ENCODE data around the gene FCN3.
"Not testable (repeated sequence)": the region's sequence is repeated elsewhere in the genome, so short reads cannot be mapped to it uniquely, and the experiment has no call there.

The FCN3 gene

DNA sequence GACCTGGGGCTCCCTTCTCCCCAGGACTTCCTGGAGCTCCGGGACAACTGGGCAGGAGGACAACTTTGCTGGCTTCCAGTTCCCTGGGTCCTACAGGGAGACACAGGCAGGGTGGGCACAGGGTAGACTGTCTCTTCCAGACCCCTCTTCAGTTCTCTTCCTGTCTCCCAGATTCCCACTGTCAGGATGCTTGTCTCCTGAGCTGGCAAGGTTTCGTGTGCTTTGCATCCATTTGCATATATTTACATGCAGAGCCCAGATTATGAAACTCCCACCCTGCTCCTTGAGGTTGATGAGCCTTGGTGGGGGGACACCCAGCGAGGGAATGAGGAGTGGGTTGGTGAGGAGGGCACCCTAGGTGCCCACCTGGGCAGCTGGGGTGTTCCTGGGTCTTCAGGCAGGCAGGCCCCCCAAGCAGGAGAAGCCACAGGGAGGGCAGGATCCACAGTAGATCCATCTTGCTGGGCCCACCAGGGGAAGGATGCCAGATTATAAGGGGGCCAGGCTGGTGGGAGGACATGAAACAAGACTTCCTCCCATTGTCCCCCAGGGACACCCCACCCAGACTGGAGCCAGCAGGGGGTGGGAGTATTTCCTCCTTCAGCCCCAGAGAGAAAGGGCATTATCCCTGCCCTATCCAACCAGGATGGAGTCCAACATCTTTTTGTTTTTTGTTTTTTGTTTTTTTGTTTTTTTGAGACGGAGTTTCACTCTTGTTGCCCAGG, at the start of gene FCN3:
Gene FCN3, minus strand, starts transcription at position 463 of the 725 bp plus-strand sequence. Its CDS starts 6 bp downstream, at position 457.
- DNase-seq = no peak

DNA sequence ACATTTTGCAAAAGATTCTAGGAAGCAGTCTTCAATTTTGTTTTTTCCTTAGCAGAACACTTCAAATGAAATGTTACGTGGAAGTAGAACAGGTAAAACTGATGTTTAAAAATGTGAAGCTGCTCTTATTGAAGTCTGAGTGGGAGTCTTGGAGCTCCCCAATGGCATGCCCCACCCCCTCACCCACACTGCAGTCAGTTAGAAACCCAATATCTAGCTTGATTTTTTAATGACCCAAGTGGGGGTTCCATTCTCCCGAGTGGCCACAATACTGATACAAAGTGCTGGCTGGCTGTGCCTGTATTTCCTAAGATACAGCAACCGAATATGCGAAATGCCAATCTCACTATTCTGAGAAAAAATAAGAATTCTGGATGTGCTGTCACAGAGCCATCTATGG, 49.1 kb upstream of the FCN3 start:
- DNase-seq = no peak

DNA sequence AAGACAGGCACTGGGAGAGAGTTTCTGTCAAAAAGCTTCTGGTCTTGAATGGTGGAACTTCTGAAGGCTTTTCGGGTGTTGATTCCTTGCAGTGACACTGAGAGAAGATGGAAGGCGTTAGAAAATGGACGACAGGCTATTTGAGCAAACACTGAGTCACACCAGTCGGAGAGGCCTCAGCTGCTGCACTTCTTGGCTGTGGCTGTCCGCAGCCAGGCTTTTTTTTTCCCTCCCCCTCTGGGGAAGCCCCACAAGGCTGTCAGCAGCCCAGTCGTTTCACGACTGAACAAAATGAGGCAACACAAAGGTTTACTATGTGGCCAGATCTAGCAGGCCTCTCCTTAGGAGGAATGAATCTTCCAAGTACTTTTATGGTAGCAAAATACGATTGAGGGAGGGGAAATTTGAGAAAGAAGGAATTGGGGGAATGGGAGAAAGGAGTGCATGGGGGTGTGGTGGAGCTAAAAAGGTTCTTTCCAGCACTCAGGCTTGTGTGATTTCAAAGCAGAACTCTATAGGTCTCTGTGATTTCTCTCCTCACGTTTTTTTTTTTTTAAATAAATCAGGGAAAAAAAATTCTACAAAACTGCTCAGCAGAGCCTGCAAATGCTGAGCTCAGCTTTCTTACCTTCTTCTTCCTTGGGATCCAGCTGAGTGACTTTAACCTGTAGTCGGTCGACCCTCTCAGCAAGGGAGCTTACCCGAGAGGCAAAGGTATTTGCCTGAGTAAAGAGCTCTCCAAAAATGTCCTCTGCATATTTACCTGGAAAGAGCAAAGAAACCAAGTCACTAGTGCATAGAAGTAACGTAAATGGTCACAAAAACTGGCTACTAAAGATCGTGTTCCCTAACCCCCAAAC, 43.9 kb upstream of the FCN3 start:
- no peak for DNase-seq

DNA sequence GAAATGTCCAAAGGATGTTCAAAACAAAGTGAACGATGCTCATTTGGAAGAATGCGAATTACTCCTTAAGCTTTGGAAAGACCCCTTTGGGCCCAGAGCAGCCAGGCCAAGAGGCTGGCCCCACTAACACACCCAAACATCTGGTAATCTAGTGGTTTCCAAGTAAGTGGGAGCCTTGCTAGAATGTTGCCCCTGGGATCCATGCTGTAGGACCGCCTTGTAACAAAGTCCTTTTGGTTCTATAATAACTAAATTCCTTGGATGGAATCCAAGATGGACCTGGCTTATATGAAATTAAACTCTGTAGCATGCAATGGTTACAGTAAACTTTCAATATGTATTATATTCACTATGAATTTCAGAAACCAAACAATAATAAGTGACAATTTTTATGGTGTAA, 43.1 kb upstream of the FCN3 start:
- DNase-seq = no peak

DNA sequence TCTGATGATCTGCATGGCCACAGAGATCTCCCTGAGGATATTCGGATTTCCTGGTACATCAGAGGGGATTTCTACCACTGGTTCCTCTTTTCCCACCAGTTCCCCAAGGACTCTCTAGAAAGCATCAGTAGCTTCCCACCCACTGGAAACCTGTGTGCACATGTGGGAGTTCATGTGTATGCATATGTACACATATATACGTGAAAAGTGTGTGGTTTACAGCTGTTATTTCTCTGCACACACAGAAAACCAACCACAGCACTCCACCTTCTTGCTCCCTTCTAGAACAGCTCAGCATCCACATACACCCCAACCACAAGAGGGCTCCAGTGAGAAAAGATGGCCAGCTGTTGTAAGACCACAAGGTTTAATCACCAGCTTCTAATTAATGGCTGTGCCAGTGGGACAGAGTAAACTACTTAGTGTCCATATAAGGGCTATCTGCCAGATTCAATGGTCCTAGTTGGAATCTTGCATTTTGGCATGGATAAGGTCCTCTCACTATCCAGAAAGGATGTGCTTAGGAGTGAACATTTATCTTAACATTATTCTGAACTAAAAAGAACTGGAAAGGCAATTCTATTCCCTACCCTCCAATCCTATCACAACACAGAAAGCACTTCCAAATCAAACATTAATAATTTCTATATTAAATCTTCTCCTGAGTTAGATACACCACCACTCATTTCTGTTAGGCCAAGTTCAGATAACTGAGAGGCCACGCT, 41.9 kb upstream of the FCN3 start:
- DNase-seq = no peak

DNA sequence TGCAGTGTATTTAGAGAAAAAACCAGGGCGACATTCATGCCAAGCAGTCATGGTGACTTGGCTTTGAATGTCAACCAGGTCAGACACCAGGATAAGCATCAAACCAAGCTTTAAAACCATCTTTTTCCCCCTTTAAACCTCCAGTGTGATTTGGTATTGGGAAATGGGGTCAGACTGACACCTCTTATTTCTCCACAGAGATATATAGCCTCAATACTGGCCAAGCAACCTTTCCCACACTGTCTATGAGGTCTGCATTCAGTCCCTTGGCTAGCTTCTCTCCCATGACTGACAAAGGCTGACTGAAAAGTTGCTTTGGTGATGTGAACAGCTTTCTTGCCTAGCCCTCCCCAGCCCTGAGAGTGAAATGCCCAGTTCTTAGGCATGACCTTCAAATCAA, 39.5 kb upstream of the FCN3 start:
- DNase-seq = no peak

DNA sequence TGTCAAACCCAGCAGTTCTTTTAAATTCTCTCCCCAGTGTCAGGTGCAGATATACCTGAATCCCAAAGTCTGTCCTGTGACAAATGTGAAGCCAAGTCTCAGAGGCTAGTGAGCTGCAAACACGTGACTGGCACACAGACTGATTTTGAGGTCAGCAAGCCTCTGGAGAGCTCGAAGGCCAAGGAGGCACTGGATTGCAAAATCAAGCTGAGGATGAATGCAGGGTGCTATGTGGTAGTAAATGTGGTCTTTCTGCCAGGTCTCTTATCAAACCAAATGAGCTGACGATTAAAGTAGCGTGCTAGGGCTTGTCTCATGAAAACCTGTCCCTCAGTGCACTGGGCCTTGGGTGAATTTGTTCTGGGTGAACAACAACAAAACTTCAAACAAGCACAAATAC, 38.4 kb upstream of the FCN3 start:
- DNase-seq = no peak

DNA sequence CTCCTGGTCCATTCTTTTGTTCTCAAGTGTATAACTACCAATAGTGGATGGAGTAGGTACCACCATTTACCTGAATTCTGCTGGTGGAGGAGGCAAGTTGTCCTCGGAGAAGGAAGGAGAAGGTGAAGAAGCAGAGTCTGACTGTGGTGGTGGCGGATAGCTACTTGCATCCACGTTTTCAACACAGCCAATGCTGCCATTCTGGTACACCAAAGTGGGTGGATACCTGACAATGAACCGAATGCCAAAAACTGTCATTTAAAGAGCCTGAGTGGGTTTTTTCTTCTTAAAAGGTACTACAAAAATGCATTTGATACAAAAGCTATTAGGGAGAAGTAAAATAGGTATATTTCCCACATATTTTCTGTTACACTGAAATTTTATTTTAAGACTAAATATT, 37.9 kb upstream of the FCN3 start:
- no peak for DNase-seq

DNA sequence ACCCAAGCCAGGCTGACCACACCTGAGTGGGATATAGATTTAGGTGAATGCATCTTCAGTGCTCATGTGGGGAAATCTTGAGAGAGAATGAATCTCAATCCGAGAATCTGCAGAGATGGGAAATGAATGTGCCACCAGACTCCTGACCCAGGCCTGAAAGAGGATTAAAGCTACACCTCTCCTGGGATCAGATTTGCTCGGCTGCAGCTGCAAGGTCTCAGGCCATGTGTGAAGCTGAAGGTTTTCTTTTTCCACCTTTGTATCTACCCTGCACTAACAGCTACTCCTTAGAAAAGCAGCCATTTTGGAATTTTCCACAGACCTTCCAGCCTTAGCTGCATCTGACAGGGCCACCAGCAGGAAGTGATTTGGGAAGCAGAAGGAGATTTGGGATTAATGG, 36.1 kb upstream of the FCN3 start:
- DNase-seq = no peak

DNA sequence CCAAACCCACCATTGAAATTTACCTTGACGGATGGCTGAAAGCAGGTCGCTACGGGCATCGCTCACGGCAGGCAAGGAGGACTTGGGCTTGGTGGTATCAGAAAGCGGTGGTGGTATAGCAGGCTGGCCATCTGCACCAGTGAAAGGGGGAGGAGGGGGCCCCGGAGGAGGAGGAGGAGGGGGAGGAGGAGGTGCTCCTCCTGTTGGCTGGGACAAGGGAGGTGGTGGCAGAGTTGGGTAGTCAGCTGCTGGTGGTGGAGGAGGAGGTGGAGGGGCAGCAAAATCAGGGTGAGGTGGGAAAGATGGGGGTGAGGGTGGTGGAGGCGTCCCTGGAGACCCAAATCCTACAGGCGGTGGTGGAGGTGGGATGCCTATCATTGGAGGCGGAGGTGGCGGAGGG, 35.0 kb upstream of the FCN3 start:
- no peak for DNase-seq

DNA sequence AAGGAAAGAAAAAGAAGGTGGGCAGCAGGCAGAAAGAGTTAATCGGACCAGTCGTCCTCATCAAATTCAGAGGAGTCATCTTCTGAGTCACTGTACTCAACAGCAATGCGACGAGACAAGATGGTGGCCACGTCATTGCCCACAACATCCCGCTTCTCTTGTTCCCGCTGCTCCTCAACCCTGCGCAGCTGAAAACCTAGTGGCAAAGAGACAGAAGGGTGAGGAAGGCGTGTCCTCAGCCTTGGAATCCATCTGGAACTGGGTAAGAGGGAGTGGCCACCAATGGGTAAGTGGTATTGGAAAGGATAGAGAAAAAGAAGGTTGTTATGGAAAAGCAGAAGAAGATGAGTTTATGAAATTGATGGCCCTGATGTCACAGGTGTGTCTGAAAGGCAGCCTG, 33.5 kb upstream of the FCN3 start:
- DNase-seq = no peak

DNA sequence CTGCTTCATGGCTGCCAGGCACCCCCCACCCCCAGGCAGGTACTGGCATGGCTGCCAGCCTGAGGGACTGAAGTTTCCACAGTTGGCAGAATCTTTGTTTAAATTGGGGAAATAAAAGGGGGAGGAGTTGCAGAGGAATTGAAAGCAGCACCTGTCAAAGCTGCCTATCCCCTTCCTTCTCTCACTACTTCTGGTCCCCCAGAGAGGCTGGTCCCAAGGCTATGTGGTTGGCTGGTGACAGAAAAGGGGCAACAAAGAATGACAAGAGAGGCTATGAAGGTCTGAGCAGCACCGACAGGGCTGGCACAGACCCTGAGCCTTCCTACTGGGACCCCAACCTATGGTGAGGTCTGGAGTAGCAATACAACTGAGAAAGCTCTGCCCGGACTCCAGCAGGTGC, 32.2 kb upstream of the FCN3 start:
- DNase-seq = not testable (repeated sequence)

DNA sequence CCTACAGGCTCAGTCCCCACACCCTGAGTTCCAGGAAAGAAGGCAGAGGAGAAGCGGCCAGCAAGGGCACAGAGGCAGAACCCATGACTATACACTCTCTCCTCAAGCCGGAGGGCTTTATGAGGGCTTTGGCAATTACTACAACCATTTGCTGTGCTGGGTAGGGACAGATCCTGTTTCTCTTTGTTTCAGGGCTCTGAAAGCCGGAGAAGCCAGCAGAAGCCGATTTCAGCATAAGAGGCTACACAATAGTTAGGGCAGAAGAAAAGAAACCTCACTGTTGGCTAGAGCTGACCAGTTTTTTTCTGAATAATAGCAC, 31.7 kb upstream of the FCN3 start:
- no peak for DNase-seq

DNA sequence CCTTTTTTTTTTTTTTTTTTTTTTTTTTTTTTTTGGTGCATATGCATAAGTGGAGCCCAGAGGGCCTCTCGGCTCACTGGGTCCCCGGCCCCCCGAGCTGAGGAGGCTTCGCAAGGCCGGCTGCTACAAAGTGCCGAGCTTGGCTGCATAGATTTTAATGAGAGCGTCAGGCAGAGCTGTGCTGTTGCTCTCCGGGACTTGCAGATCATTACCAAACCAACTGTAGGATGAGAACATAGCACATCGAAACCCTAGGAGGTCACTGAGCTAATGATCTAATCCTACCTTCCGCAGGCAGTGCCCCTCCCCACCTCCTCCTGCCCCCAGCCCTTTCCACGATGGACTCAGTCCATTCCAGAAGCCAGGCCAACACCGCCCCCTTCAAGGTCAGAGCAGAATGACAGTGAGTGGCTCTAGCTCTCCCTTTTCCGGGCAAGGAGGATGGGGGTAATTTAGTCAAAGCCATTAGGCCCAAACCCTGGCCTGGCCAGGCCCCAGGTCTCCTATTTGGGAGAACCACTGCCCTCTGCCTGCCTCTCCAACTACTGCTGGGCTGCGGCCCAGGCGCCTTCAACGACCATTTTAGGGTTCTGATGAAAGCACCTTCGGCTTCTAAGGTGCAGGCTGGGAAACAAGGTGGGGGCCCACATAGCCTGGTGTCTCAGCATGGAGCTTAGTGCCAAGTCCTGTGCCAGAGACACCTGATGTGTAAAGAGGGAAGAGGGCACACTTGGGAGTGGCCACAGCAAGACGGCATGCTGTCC, 31.2 kb upstream of the FCN3 start:
- not testable (repeated sequence) for DNase-seq

DNA sequence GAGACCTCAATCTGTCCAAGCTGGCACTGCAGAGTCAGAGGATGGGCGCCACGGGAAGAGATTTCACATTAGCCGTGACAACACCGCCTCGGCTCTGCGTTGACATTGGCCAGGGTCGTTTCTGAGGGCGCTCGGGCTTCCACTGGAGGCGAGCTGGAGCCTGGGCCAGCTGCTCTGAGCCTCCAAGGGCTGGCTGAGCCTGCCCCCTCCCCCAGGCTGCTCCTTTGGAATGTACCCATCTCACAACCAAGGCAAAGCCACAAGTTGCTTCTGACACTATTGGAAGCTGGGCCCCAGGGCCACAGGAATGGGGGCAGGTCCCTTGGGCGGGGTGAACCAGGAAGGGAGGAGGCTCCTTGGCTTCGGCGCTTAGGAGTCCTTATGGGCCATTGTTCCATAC, 30.4 kb upstream of the FCN3 start:
- no peak for DNase-seq

DNA sequence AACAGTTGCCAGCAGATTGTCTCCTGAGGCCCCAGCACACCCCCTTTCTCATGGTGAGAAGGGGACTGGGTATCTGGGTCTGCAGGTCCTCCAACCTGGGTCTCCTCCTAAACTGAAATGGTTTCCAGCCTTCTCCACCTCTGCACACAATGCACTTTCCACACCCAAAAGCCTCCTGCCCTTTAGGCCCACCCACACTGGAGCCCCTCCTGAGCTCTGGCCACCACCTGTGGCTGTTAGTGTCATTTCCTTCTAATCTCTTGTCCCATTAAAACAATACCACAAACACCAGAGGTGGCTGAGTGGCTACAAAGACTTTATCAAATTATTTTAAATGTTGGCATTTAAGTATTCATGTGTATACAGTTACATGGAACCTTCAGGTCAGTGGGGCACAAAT, 29.3 kb upstream of the FCN3 start:
- DNase-seq = no peak

DNA sequence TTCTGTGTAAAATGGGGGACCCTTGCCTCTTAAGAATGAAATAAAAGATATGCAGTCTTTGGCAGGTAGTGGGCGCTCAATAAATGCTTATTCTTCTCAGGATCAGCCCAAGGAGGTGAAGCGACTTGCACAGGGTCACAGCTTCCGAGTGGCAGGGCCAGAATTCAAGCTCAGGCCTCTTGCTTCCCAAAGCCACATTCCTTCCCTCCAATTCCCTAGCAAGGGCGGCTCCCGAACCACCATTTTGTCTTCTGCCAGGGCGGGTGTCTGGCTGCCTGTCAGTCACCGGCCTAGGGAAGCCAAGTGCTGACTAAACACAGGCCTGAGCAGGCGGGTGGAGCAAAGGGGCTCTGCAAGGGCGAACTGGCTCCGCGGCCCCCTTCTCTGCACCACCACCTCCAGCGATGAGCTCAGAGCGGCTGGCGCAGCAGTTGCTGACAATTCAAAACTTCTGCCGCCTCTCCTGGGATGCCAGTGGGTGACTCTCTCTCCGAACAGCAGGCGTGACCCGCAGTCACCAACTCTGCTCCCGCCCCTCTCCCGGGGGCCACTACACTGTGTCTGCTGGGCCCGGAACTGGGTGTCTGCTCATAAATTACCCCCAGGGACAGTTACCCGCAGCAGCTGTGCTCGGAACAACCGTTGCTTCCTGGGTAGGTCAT, 28.6 kb upstream of the FCN3 start:
- no peak for DNase-seq

DNA sequence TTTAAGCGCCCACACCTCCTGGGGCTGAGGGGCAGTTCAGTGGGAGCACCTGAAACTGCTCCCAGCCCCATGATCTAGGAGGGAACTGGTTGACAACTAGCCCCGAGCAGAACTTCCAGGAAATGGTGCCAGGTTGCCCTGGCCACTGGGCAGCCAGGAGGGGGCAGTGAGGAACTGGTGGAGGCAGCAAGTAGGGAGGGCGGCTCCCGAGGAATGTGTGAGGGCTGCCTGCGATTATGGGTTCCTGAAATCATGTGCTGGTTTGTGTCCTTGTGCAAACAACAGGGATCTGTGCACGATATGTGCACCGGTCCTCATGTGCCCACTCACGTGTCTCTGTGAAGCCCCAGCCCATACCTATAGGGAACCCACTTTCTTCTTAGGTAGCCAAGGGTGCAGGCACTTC, 27.7 kb upstream of the FCN3 start:
- no peak for DNase-seq

DNA sequence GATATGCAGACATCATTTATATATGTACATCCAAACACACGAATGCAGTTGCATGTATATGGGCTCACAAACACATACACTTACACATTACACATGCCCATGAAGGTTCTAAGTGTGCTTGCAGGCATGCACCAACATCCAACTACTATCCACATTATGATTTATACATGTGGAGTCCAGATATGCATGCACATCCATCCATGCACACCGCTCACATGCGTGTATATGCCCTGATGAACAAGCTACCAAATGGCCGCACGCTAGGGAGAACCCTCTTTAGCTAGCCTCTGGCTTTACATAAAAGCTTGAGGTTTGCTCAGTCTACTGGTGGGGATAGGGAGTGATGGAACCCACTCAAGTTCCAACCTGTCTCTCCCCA, 26.3 kb upstream of the FCN3 start:
- DNase-seq = no peak

DNA sequence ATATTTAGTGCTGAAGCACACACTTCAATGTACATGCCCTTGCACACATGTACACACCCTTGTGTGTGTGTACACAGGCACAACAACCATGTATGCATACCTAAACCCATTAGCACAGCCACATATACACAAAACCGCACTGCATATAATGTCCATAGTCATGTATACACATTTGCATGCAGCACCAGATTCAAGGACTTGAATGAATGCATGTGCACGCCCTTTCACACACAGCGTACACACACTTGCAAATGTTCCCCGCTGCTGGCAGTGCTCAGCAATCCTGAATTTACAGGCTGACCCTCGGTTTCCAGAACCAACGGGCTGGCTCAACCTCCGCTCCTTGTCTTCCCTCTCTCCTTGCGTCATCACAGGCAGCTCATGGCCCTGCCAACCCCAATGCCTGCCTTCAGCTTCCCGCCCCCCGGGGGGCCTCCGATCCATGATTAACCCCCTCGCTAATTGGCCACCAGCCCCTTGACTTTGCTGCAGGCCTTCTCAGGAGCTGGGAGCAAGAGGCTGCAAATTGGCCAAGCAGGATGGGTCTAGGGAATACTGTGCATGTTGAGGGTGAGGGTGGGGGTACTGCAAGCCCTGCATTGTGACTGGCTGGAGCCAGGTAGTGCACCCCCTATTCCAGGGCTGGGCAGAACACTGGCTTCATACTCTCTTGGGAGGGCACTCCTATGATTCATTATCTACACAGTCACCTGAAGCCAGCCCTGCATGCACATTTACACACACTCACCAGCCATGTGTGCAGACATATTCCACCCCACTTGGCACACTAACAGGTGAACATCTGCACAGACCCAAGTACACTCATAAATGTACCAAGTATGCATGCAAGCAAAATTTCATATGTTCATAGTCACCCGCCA, 25.7 kb upstream of the FCN3 start:
- no peak for DNase-seq

DNA sequence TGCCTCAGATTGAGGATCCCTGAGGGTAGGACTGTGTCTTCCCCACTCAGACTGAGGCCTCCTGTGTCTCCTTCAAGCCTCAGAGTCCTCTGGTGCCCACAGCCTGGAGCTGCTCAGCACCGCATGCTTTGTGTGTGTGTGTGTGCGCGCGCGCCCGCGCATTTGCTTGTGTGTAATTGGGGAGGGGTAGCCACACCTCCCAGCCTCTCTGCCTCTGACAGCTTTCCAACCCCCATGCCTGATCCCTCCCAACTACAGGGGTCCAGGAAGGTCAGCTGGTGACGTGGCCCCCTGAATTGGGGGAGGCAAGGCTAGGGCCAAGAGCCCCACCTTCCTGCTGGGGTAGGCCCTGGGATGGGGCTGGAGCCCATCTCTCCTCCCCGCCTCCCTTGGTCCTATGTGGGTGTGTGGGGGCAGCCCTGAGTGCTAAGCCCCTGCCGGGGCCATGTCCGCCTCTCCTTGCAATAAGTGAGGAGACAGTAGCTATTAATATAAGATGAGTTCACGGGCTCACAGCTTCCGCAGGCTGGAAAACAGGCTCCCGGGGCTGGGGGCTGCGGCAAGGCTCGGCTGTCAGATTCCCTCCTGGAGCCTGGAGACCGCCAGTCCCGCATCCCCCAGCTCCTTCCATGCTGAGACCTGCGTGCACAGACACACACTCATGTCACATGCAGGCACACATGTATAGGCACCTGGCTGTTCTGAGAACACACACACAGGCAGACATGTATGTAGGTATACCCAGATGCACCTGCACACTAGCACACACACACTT, 24.8 kb upstream of the FCN3 start:
- no peak for DNase-seq
